Endothelial cell of umbilical vein (primary cell): ENCODE results near the gene RNU2-63P.

ENCODE experiments used
- CTCF ChIP-seq, 2 donors: IDR thresholded peaks; 1 replicate in 1 of 2; 2 replicates in 1 of 2; pipeline ENCODE4 v1.5.1; 2011; ENCODE audit warnings: low read length in 2 of 2, mild to moderate bottlenecking in 2 of 2, moderate library complexity in 2 of 2, control low read depth in 1 of 2, inconsistent platforms in 1 of 2, low read depth in 1 of 2; ENCODE audit not compliant: insufficient read depth in 1 of 2; ENCODE audit errors: extremely low read depth in 1 of 2
- JUN ChIP-seq: IDR thresholded peaks from 2 replicates; pipeline ENCODE4 v1.6.1; 2011; ENCODE audit warnings: borderline replicate concordance, low read depth; ENCODE audit not compliant: insufficient read length, insufficient read depth
- MYC ChIP-seq: IDR thresholded peaks from one replicate; pipeline ENCODE4 v1.6.1; 2011; ENCODE audit warnings: mild to moderate bottlenecking, low read depth, low read length
- POLR2A ChIP-seq: IDR thresholded peaks from 2 replicates; pipeline ENCODE4 v1.6.1; 2012; ENCODE audit warnings: low read depth, mild to moderate bottlenecking, control low read depth, low read length
- POLR2AphosphoS5 ChIP-seq: IDR thresholded peaks from 2 replicates; pipeline ENCODE4 v1.6.1; 2012; ENCODE audit warnings: low read depth, mild to moderate bottlenecking, control low read depth, low read length, moderate library complexity; ENCODE audit not compliant: insufficient read depth

- TF ChIP-seq CTCF (IDR thresholded peaks at IDR 0.05; ENCODE audit: extremely low read depth in 1 of 2, insufficient read depth in 1 of 2, low read depth in 1 of 2, low read length in 2 of 2), result no peak
- no peak for TF ChIP-seq POLR2A
- no peak for TF ChIP-seq POLR2AphosphoS5
- no peak for TF ChIP-seq JUN
- TF ChIP-seq MYC, result no peak
Measured at GRCh38 chr2:88005776-88006175, 10.6 kb downstream of the RNU2-63P start.
